NCI-H2227 (cell line): ENCODE measurements around the gene PGM5.

Source experiments
- DNase-seq: peaks from one replicate; lab custom pipeline; 2025; ENCODE audit not compliant: unreplicated experiment; lab: John Stamatoyannopoulos, UW

The PGM5 gene

DNA sequence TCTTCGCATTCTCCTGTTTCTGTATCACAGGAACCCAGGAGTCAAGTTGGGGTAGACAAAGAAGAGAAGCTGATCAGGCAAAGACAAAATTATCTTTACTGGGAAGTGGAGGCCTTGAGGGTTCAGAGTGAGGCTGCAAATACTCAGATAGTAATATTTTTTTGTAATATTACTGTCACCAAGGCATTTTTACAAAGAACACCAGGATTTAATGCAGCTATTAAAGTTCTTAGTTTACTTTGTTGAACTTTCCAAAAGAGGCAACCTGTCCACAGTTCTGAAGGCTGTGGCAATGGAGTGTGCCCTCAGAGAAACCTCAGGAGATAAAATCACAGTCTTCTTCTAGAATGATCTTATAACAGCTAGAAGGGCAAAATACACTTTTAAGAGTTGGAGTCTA lies 74.9 kb downstream of the PGM5 start:
- DNase-seq = no peak

DNA sequence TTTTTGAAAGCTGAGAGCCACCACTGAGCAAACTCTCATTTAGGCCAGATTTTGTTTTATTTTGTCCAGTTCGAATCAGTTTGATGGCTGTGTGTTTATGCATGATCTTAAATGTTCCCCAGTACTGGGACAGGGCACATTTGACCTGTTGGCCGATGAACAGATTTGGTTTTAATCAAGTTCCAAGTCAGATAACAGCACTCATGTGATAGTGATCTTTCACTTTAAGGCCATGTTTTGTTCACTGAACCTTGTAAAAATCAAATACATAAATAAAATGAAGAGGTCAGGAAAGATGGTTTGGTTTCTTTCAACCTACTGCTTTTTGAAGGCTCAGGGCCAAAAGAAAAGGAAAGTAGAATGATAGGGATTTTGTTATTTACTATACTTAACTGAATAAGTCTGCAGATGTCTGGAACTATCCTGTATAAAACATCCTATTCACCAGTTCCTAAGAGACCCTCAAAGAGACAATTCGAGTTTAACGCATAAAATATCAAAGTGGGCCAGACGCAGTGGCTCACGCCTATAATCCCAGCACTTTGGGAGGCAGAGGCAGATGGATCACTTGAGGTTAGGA lies 77.2 kb downstream of the PGM5 start:
- DNase-seq = no peak

DNA sequence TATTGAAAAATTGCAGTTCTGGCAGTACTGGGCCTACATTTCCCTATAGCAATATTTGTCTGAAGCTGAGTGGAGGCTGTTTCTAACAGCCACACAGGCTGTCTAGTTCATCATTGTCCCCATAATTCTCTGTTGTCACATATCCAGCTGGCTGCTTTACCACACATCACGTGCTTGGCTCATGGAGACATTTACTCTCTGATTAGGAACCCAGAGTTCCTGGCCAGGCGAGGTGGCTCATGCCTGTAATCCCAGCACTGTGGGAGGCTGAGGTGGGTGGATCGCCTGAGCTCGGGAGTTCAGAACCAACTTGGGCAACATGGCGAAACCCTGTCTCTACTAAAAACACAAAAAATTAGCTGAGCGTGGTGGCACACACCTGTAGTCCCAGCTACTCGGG lies 81.4 kb downstream of the PGM5 start:
- DNase-seq = no peak

DNA sequence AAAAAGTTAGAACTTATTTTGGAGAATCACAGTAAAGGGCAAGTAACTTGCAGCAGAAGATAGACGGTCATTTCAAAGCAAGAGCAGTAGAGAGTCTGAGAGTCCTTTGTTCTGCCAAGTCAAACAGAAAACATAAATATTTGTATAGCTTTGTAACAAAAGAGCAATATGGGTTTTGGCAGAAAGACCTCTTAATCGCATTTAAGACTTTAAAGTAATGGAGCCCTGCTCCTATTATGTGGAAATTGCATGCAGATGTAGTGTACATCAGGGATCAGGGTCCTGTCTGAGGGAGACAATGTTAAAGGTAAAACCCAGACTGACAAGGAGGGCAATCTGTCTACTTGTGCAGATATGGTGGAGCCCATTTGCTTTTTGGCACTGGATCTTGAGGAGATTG lies 87.2 kb downstream of the PGM5 start:
- DNase-seq = no peak

DNA sequence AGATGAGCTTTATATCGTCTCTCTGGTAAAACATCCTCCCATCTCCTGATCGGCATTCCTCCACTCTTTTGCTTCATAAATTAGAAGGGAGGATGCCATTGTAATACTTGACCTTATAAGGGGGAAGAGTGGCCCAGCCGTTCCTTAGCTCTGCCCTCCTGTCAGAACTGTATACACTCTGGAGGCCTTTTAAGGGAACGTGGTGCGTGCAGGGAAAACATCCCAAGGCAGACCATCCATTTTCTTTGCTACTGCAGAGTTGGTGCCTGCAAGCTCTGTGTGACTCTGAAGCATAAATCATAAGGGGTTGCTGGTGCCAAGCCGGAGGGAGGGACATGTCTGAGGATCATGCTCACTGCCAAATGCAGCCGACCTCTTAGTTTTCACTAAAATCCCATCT lies 90.4 kb downstream of the PGM5 start:
- no peak for DNase-seq

DNA sequence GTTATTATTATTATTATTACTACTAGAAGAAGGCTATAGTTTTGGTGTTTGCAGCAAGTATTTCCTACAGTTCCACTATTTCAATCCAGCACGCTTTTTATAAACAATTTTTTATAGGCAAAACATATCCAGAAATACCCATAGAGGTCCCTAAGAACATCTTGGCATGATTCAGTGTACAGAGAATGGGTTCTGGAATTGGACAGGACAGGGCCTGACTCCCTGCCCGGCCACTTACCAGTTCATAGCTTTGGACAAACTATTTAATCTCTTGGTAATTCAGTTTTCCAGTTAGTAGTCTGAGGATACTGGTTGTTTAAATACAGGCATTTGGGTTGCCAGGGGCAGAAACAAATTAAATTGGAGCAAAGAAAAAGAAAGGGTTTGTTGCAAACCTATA lies 91.2 kb downstream of the PGM5 start:
- no peak for DNase-seq

DNA sequence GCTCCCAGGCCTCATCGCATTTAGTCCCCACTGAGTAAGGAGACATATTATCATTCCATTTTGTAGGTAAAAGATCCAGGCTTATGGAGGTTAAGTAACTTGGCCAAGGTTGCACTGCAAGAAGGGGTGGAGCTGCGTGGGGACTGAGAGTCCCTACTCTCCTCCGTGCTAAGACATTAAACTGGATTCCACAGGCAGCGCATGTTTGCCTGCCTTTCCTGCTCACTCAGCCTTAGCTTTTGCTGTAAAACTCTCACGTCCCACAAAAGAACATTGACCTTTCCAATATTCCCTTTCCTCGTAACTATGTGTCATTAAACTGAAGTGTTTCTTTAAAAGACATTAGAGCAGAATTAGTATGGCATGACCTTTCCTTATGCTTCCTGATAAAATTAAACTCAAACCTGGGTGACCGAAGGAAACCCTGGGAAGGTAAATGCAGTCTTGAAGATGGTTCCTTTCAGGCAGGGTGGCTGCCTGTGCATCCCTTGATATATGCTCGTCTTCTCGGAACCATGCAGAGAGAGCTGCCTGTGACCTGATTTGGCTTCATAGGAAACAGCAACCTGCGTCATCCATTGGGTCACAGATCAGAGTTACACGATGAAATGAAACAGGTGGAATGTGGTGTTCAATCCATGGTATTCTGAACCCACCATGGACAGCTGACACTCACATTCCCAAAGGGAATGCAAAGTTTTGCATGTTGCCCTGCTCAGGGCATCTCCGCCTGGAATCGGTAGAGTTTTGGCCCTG lies 98.3 kb downstream of the PGM5 start:
- DNase-seq = no peak

DNA sequence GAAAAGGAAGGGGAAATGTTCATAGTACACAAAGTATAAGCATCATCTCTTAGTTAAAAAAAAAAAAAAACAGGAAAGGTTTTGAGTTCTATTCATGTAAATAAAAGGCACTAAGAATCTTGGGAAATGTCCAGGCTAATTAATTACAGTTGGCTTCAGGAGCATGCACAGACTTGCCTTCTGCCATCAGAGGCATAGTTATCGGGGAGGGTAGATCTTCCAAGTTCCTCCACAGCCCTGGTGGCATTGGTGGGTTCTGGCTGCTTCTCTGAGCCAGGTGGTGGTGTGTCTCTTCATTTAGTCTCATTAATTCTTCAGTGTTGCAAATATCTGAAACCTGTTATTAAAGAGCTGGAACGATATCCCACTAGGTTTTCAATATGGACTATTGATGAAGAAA lies 99.0 kb downstream of the PGM5 start:
- no peak for DNase-seq

DNA sequence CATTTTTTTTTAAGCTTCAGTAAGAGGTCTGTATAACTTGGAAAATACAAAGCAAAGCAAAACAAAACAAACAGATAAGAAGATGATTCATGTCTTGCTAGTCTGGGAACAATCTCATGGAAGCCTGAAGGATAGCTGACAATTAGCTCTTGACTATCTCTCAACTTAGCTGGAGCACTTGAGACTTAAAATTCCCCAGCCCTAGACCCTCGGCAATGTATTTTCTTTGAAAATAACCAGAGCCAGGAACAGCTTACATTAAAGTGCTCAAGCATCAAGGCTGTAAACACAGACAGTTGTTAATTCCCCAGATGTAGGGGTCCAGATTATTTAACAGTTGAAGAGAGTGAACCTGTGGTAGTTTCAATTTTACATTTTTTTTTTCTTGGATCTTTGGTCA lies 101.4 kb downstream of the PGM5 start:
- DNase-seq = no peak

DNA sequence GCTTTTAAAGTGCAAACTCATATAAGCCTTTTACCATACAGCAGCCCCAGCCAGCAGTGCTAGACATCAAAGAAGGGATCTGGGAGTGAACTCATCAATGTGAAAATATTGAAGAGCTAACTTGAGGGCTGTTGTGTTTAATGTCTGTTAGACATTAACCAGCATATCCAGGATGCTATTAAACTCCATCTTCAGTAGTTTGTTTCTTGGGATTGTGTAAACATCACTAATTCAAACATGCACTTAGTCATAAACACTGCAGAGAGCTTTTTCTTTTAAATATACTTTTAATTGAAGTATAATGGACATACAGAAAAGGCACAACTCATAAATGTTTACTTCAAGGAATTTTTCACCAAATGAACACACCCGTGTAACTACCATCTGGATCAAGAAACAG lies 102.5 kb downstream of the PGM5 start:
- no peak for DNase-seq

DNA sequence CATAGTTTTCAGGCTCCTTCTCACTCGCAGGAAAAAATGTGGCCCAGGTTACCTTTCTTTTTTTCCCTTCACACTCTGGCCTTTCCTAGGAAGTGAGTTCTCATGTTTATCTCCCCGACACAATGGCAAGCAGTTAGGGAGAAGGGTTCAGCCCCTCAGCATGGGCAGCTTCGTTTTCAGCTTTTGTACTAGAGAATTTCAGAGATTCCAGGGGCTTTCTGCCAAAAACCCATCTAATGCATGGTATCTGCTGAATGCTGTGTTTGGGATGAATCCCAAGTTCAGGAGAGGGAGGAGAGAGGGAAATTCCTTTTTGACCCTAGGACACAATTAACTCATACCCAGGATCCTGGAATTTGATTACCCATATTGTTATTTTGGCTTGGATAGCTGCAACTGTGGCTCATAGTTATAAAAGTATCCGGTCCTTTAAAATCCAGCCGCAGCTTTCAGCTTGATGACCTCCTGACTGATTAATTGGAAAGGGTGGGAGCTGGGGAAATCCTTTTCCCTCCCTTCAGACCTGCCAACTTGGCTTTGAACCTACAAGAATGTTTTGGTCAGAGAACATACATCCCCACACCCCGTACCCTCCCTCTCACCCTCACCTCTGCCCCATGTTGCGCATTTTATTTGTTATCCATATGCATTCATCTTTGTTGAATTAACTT lies 105.8 kb downstream of the PGM5 start:
- no peak for DNase-seq

DNA sequence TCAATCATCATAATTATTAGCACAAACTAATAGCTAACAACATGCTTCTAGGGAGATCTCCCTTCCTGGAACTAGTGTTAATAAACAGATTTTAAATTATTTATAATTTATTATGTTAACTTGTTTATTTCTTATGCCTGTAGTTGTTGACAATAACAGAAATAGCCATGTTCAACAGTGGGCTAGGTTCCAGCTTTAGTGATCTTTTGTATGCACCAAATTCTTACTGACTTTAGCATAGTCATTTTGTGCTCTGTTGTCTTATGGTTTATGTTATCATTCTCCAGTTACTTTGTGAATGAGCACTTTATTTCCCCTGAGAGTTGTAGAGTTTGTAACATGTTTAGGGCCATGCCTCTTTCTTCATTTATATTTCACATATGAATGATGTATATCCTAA lies 113.7 kb downstream of the PGM5 start:
- DNase-seq = no peak

DNA sequence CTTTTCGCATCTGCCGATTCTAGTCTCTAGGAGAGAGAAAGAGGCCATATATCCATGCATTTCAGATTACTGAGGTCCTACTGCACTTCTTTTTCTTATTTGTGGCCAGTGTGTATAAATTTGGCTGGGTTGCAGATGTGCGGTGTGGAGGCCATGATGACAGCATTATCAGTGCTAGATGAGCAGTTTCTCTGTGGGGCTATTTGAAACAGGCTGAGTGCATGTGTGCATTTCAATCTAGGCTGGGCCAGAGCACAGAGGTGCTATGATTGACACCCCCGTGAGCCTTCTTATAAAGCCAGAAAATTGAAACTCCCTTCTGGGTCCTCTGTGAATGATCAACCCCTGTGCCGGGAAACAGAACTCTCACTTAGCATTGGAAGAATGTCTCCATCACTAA lies 114.2 kb downstream of the PGM5 start:
- DNase-seq = no peak

DNA sequence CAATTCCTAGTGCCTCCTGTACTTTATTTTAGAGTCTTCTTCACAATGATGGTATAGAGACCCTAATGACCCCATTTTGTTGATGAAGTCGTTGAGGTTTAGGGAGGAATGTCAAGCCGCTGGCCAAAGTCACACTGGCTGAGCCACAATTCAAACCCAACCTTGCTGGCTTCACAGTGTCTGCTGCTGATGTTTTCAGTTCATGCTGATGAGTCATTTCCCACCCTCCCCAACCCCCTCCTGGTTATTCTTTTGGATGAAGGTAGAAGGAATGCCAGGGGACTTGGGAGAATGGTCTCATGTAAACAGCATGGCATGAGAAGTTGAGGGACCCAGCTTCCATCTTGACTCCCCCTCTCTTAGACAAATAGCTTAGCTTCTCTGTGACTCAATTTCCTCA lies 115.7 kb downstream of the PGM5 start:
- no peak for DNase-seq

DNA sequence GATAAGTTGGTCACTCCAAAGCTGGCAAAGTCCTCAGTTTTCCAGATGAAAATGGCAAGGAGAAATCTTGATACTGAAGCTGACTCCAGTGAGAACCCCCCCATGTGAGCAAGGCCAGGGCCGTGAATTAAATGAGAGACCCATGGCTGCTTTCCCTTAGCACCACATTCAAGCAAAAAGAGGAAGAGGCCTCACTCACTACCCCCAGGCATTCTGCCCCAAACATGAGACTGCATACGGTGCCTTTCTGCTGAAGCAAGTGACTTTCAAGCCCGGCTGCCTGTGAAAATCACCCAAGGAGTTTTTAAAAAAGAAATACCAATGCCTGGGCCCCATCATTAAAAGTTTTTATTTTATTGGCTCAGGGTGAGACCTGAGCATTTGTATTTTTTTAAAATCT lies 117.4 kb downstream of the PGM5 start:
- DNase-seq = no peak

DNA sequence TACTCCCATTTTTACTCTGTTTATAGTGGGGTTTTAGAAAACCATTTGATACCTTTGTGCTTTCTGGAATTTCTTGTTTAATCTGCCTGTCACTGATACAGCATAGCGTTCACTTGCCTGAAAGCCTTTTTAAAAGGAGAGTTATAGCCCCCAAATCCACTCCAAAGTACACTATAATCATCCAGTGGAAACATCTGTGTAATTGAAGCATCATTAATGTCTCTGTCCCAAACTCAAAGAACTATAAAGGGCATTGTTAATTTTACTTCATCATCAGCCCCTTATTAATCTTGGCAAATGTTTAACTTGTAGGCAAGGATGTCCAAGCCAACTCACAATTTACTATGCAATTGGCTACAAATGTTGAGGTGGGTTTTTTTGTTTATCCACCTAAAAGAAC lies 120.0 kb downstream of the PGM5 start:
- DNase-seq = no peak

DNA sequence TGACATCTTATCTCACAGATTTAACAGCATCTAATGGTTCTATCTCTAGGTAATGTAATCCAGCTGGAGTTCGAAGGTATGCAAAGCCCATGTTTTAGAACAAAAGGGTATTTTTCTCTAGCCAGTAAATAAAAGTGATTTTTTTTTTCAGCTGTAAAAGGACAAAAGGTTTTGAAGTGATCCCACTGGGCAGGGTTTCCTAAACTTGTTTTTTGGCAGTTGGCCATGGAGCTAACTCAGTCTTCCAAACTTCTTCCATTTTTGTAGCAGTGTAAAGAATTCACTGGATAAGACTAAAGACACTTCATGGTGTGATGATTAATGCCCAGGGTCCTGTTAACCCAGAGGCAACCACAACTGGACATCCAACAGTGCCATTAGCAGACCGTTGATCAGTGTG lies 120.4 kb downstream of the PGM5 start:
- DNase-seq = no peak

DNA sequence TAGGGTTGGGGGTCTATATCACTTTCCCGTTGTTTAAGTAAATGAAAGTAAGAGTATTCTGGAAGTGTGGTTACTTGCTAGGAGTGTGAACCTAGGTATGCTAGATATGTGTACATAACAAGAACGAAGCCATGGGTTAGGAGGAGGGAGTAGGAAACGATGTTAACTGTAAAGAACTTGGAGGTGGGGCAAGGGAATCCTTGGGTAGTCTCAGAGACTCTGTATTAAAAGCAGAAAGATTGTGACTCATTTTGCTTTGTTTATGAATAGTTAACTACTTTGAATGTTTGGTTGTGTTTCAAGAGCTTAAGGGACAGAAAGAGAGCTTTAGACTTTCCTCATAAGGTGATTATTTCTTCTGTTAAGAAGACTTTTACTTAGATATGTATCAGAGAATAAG lies 124.4 kb downstream of the PGM5 start:
- DNase-seq = no peak

DNA sequence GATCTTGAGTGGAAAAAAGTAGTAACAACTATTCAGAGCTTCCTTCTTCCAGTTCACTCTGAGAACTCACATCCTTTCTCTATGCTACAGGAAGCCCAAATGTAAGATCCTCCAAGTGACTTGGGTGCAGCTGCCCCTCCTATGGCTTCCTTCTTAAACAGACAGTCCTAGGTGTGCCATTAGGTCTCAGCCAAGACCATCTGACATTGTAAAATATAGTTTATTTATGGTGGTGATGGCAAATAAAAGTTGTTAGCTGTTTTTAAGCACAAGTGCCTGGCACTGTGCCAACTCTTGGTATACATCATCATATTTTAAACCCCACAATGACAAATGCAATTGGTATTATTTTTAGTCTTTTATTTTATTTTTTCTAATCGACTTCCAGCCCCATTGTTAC lies 126.1 kb downstream of the PGM5 start:
- no peak for DNase-seq

DNA sequence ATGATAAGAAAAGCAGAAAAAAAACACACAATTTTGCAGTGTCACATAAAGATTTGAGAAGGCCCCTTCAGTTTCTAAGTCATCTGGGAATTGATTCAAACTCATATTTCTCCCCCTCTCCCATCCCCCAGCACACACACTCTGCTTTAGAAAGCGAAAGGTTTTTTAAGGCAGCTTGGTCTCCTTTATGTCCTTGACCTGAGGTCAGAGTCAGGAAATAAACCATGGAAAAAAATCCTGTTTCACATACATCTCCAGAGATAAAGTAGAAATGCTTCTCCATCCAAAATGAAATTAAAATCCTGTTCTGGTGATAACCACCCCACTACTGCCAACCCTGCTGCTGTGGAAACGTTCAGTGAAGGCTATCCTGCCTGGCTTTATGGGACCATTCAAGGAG lies 131.7 kb downstream of the PGM5 start:
- no peak for DNase-seq

DNA sequence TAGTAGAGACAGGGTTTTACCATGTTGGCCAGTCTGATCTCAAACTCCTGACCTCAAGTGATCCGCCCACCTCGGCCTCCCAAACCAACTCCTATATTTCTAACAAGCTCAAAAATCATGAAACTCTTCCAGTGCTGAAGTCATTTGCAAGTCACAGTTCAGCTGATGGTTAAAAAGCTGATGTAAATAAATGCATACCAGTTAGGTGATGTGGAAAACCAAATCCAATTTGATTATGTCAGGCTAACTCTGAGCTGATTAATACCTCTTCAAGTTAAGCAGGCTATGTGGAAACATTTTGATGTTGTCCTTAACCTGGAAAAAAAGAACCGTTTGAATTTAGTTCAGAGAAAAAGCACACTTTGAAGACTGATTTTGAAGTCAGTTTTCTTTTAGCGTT lies 133.2 kb downstream of the PGM5 start:
- no peak for DNase-seq

DNA sequence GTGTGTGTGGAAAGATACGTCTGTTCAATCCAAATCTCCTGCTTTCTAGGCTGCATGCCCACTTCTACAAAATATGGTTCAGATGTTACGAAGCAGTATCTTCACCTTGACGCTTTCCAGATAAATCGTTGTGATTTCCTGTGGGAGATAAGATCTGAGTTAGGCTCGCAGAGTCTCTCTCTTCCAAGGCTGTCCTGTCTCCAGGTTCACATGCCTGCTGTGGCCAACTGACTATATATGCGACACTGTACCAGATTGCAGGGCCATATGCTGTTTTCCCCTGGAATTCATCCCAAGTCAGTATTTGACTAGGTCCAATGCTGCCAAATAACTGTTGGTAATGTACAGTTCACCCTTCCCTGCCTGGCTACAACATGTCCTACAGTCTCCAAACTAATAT lies 136.4 kb downstream of the PGM5 start:
- DNase-seq = no peak

DNA sequence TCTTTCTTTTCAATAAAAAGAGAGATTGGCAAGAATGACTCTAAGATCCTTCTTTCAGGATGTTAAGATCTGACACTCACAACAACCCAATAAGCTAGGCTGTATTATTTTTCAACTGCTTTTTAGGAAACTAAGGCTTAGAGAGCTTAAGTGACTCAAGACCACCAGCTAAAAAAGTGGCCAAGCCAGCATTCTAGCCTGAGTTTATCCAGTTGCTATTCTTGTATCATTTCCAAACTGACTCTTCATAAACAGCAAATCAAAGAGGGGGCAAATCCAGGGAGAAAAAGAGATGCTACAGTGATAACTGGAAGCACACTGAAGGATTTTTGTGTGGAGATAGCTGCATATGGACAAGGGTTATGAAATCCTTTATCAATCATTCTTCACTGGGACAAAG lies 137.1 kb downstream of the PGM5 start:
- DNase-seq = no peak
